Measurements from ENCODE around the gene BORCS5. TPM values are rescaled to one million over a fixed set of nuclear protein-coding genes. Genes with fewer than 3 reads are reported as not detected.

Gene BORCS5
- total and polyA plus RNA-seq, 2 of the 8 experiments (the other 6 are each of a cell fraction or from before 2014, with no cell fraction given), result 8.3 to 17.4 TPM

DNA sequence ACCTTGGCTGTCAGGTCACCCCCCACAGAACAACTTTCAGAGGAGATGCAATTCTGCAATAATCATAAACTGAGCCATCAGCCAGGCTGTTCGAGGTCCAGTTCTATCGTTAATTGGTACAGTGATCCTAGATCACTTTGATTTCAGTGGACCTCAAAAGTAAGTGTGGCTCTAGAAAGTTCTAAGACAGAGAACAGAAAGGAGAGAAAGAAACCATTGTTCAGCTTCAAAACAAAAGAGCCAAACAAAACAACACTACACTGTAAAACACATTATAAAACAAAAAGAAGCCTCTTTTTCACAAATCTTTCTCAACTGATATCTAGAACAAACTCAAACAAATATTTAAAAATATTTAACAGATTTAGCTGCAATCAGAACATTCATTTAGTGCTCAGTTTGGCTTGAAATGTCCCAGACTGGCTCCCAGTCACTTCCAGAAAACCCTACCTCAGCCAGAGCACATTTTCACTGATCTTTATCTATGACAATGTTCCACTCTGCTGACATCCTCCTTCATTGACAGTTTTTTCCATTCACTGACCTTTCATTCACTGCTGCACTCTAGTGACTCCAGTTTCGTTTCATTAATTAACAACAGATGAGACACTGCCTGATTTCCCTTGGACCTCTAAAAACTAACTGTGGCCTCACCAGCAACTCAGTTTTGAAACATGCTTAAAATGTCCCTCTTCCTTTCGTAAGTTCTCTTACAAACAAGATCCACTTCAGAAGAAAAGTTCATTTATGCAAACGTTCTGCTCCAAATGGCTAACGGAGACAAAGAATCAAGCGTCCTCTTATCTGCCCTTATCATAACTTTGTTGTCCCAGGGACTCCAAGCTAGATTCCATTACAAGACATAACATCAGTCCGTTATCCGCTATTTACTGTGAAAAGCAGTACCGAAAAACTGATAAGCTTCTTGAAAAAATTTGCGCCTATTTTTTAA lies 148.9 kb downstream of the BORCS5 start:
- TF ChIP-seq KDM5A (IDR thresholded peaks at IDR 0.05; ENCODE audit: low read length) (no peak), HDAC6 (IDR thresholded peaks at IDR 0.05; ENCODE audit: low read depth, low read length) (no peak), SAP30 (IDR thresholded peaks at IDR 0.05; ENCODE audit: insufficient read depth, insufficient replicate concordance, low read length) (no peak), EGR1 (IDR thresholded peaks at IDR 0.05; ENCODE audit: borderline replicate concordance, low read depth, low read length) (no peak), SRF (IDR thresholded peaks at IDR 0.05; ENCODE audit: low read depth, low read length) (no peak)
- FAIRE-seq, result no peak
- H3K9me3 ChIP-seq (ENCODE audit: insufficient read depth in 2 of 2, low read depth in 1 of 2, low read length in 1 of 2), result no peaks in the 10 kb centered on the region
- no peak overlapping the region for H3K18ac ChIP-seq (ENCODE audit: extremely low read depth, low read length)
- H3K9ac ChIP-seq (replicated peaks in 1 of 4; ENCODE audit: extremely low read depth in 1 of 4, low read depth in 3 of 4, low read length in 3 of 4), result no peak overlapping the region
- no peaks in the 10 kb centered on the region for H3K27me3 ChIP-seq (replicated peaks in 1 of 4; ENCODE audit: control insufficient read depth in 3 of 4, extremely low read depth in 1 of 4, insufficient read depth in 3 of 4, low read length in 3 of 4)
- no peak overlapping the region for H3K27ac ChIP-seq (ENCODE audit: low read depth, low read length)
- H2BK120ac ChIP-seq (replicated peaks; ENCODE audit: low read depth, low read length), result no peak overlapping the region
- POLR2A ChIA-PET (ENCODE audit: partially characterized antibody), result interaction anchor here (0.6 to 1.3 kb wide), 2 partner anchors 53 to 111 kb away, joined by 3 read pairs; no protein-coding TSS in a partner anchor
- H2BK15ac ChIP-seq (ENCODE audit: low read length), result no peak overlapping the region
- CTCF ChIA-PET (ENCODE audit: partially characterized antibody), result interaction anchor here (0.6 to 3.2 kb wide), 7 partner anchors 8 to 130 kb away, joined by 3 to 14 read pairs (median 3); no protein-coding TSS in a partner anchor
- H3K4me3 ChIP-seq (ENCODE audit: extremely low read depth in 1 of 4, insufficient read depth in 2 of 4, low read depth in 3 of 4, low read length in 4 of 4), result no peak overlapping the region
- H2BK5ac ChIP-seq (ENCODE audit: low read depth, low read length), result no peak overlapping the region
- H3K56ac ChIP-seq (replicated peaks; ENCODE audit: insufficient read length, low read depth, low read length), result no peak overlapping the region
- no peaks in the 10 kb centered on the region for H3K23me2 ChIP-seq (ENCODE audit: low read depth, low read length)
- no peak overlapping the region for H4K5ac ChIP-seq (ENCODE audit: insufficient read length, low read depth, low read length)
- H2BK20ac ChIP-seq (ENCODE audit: low read length), result no peak overlapping the region
- H3K4me1 ChIP-seq (replicated peaks in 1 of 4; ENCODE audit: control insufficient read depth in 3 of 4, insufficient read depth in 4 of 4, low read length in 3 of 4), result peaks cover 0 to 17% (median 6%) of the 10 kb centered on the region in 4 experiments; a peak in 4 of 7 replicates
- peaks cover 0 to 92% of the 10 kb centered on the region in 2 experiments; a peak in 3 of 4 replicates for H3K79me2 ChIP-seq (ENCODE audit: control insufficient read depth in 1 of 2, insufficient read depth in 2 of 2, low read length in 2 of 2)
- no peak overlapping the region for H4K91ac ChIP-seq (replicated peaks; ENCODE audit: insufficient read length, low read length)
- peak in 1 of 2 experiments; percentile 23 for DNase-seq (ENCODE audit: low read depth in 1 of 2, low spot score in 2 of 2)
- no peak overlapping the region for H2AFZ ChIP-seq (ENCODE audit: low read length)
- H4K8ac ChIP-seq (ENCODE audit: extremely low read depth, insufficient read depth, low read length), result no peak overlapping the region
- 81% methylated on average over 11 of the region's 11 CpGs; no CpG with 5 or more reads in 1 of the 2 experiments for WGBS, 2 experiments (ENCODE audit: extremely low coverage in 1 of 2, insufficient coverage in 1 of 2, insufficient read length in 1 of 2, insufficient replicate concordance in 2 of 2, low coverage in 1 of 2, low lambda C conversion rate in 2 of 2, missing lambda C conversion rate in 1 of 2)
- no peak overlapping the region for H3K14ac ChIP-seq (ENCODE audit: insufficient read length)
- no peak overlapping the region for H3K4ac ChIP-seq (replicated peaks; ENCODE audit: insufficient read length, low read depth, low read length)
- peaks cover 5% of the 10 kb centered on the region in 2 experiments for H4K20me1 ChIP-seq (replicated peaks in 1 of 2; ENCODE audit: control insufficient read depth in 1 of 2, insufficient read depth in 2 of 2, low read length in 2 of 2)
- no peak overlapping the region for H2AK5ac ChIP-seq (ENCODE audit: low read depth, low read length)
- peak overlapping the region; percentile 35; the same call in 1 of the 2 replicates for H2BK12ac ChIP-seq (ENCODE audit: low read depth, low read length)
- H3K23ac ChIP-seq (ENCODE audit: insufficient read length), result no peak overlapping the region
- H3K36me3 ChIP-seq (ENCODE audit: control insufficient read depth in 2 of 4, insufficient read depth in 4 of 4, low read length in 3 of 4), result no peaks in the 10 kb centered on the region
- no peak overlapping the region for H3K4me2 ChIP-seq (ENCODE audit: insufficient read depth in 1 of 2, low read depth in 2 of 2, low read length in 2 of 2)
- peaks cover 5% of the 10 kb centered on the region; the same call in 1 of the 2 replicates for H3K79me1 ChIP-seq (ENCODE audit: low read depth, low read length)
